GM21526 (cell line): ENCODE measurements around the gene HOXD9.

Experiments used
- ATAC-seq: cut with Tn5 transposase; IDR thresholded peaks from one replicate; pipeline ENCODE4 v1.9.1; 2021; ENCODE audit warnings: moderate library complexity; ENCODE audit not compliant: unreplicated experiment, low FRiP score

Gene HOXD9

DNA sequence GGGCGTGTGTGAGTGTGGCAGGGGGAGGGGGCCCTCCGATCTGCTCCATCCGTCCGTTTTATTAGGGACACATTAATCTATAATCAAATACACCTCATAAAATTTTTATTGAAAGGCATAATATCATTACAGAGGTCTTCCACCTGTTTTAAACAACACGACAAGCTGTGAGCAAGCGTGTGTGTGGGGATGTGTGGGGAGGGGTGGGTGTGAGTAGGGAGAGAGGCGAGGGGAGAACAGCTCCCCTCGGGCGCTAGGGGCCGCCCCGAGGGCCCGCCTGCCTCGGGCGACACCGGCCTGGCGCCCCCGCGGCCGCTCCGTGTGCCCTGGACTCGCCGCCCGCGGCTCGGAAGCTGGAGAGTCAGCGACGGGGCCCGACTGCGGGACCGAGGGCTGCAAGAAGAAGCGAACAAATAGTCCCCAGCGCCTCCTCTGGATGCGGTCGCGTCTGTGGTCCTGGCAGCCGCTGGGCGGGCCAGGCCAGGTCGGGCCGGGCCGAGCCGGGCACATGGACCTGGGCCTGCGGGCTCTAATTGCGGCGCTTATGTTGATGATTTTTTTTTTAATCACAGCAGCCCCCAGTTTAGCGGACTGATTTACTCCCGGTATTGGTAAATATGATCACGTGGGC, 352 bp upstream of the HOXD9 start:
- no peak for ATAC-seq

DNA sequence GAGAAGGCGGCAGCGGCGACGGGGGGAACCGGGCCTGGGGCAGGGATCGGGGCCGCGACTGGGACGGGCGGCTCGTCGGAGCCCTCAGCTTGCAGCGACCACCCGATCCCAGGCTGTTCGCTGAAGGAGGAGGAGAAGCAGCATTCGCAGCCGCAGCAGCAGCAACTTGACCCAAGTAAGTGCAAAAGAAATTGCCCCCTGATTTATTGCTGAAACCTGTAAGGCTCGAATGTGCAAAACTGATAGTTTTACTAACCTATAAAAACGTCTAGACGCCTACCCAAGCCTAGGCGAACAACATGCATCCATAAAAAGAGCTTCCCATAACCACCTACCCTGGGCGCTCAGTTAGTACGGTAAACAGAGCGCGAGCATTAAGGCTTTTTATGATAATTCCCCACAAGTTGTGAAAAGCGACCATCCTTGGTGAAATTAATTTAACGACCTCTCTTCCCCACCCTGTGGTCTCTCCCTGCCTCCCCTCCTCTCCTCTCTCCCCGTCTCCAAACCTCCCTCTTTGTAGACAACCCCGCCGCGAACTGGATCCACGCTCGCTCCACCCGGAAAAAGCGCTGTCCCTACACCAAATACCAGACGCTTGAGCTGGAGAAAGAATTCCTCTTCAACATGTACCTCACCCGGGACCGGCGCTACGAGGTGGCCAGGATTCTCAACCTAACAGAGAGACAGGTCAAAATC, 1.0 kb downstream of the HOXD9 start:
- ATAC-seq, result no peak

DNA sequence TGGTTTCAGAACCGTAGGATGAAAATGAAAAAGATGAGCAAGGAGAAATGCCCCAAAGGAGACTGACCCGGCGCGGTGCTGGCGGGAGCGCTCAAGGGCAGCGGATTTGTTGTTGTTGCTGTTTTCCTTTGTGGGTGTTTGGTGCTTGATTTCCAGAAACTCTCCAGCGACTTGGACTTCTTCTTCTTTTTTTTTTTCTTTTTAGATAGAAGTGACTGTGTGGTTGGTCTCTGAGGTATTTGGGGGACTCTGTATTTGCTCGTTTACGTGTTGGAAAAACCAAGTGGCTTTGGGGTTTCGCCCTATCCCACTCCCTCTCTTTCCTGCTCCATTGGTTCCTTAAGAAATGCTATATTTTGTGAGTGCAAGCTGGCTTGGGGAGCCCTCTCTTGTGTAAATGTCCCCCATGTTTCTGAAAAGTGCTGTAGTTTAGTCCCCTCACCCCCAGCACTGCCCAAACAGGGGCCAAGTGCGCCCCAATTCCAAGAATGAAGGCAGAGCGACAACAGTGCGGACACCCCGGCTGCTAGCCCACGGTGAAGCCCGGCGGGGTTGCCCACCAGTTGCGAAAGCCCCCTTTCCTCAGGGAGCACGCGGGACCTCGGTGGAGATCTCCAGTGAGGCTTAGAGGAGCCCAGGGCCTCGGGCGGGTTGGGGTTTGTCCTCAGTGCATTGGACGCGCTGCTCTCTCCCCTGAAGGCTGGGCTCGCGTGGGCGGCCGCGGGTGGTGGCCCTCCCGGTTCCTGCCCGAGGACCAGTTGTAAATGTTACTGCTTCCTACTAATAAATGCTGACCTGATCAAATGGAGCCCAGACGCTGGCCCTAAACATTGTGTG, 1.8 kb downstream of the HOXD9 start:
- ATAC-seq, result no peak

DNA sequence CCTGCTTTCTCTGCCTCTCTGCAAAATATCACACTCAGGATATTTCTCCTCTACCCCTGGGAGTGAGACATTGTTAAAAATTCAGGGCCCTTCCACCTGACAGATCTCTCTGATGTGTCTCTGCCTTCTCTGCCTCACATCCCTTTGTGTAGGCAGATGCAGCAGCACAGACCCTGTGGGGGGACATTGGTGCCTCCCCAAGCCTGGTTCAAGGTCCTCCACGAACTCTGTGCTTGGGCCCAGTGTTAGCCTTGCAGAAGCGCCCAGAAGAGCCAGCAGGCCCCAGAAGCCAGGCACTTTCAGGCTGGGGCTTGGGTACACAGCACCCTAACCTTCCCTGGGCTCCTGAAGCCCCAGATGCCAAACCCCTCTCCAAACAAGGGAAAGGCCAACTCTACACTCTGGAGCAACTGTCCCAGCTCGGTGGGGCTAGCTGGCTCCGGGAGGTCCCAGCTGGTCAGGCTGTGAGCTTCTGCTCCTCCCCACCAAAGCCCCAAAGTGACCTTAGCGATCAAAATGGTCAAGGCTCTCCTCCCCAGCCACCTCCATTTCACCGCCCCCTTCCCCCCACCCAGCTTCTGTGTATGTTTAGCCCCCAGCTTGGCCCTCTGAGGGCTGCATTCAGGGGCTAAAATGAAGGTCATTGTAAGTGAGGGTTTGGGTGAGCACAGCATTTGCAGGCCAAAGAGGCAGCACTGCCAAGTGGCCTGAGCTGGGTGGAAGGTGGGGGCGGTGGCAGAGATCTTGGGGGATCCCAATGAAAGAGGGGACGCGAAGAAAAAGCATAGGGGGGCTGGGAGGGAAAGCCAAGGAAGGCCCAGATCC, 2.6 kb downstream of the HOXD9 start:
- ATAC-seq, result no peak

DNA sequence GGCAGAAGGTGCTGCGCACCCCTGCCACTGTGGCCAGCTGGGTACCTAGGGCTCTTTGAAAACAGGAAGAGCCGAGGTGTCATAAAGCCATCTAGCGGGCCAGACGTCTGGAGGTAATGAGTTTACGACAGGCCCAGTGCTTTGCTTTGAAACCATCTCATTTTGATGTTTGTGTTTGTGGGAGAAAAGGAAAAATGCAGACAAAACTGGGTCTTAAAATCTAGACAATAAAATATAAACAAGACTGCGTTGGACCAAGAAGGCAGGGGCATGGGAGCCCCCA, 3.2 kb downstream of the HOXD9 start:
- ATAC-seq, result no peak

DNA sequence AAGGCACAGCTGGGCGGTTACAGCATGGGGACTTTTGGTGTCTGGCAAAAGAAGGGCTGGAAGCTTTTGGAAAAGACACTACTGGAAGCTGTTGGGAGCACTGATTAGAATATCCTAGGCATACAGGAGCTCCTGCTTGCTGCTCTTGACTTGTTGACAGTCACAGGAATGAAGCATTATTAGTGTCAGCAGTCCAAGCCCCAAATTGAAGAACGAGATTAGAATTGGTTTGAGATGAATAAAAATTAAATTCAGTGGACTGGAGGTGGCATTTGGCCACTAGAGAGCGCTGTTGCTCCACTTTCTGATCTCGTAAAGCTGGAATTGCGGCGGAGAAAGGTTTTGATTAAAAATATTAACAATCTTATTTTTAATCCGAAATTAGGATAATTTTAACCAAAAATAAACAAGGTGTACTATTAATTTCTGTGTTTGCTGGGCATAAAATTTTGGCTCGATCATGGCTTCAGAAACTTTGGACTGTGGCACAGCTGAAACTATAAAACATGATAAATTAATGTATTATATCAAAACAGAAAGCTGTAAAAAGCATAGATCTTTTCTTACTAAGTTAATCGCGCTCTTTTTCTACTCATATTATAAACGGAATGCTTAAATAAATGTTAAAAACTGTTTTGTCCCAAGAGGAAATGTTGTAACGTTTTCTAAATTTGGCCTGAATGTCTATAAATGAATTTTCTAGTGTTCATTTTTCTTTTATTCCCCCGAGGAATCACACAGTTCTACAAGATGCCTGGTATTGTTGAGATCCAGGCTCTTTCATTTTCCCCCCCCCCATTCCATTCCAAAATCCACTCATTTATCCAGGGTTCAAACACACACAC, 4.6 kb downstream of the HOXD9 start:
- ATAC-seq, result no peak

DNA sequence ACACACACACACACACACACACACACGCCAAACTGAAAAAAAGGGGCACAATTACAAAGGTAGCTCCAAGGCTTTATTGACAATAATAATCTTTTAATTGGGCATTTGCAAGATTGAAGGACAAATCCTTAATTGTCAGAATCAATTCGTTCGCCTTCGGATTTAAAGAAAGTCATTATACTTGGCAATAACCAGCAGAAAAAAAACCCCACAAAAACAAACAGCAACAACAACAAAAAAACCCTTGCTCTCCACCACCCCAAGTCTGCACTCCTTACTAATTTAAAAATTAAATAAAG, 5.2 kb downstream of the HOXD9 start:
- ATAC-seq, result no peak

DNA sequence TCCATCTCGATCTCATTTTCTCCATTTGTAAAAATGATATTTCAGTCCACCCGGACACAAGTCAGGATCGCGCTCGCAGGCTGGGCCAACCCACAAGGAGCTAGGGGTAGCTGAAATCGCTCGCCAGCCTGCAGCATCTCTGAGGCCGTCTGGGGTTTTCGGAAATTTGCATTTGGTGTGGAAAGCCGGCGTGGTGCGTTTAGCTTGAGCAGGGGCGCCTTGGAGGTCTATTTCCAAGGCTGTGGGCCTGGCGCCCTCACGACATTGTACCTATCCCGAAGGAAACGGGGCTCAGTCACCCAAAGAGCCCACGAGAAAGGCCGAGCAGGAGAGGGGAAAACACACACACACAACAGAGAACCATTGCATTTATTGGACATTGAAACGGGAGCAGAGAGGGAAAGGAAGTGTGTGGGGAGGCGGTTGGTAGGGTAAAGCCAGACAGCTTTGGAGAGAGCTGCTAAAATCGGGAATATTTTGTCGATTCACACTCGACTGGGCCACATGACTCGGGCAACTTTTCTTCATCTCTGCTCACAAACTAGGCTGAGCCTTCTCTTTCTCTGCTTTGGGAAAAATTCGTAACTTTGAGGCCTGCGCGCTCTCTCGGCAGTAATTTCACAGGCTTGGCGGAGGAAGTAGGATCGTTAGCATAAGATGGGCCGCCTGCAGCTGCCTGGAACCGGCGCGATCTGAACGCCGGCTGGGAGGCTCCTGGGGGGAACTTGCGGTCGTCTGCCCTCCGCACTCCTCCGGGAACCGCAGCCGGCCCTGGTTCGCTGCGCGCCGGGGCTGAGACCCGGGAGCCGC, 5.9 kb downstream of the HOXD9 start:
- ATAC-seq, result no peak

DNA sequence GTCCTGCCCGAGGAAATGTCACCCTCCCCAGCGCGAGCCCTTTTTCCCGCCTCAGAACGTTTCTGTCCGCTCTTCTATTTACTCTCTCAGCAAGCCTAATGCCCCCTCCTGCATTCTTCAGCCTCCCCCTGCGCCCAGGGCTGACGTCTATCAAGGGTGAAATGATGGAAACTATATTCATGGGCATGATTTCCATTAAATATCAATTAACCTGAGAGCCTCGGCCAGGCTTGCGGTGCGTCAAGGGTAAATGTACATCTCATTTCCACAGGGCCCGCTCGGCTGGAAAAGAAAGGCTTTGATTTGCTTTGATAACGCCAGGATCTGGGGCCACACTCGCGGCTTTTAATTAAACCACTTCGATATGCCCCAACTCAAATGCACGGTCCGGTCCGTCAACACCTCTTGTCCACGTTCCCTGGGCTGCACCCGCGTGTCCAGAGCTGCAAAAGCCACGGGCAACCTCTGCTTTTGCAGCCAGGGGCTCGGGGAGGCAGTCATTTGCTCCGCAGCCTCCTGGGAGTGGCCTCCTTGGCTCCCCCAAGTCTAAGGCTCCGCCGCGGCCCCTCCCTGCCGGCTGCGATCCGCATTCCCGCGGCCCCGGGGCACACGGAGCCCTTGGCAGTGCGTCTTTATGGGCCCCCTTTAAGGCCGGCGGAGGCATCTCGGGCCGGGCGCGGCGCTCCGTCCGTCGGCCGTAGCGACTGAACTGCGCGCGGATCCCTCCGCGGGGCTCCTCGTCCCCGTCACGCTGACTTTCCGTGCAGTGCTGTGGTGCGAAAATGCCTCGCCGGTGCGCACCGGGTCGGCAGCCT, 6.7 kb downstream of the HOXD9 start, which contains the start of gene HOXD8:
Gene HOXD8 (plus strand): TSS at position 724 of the 815 bp plus-strand sequence. CDS start 662 bp downstream, outside the sequence.
- no peak for ATAC-seq

DNA sequence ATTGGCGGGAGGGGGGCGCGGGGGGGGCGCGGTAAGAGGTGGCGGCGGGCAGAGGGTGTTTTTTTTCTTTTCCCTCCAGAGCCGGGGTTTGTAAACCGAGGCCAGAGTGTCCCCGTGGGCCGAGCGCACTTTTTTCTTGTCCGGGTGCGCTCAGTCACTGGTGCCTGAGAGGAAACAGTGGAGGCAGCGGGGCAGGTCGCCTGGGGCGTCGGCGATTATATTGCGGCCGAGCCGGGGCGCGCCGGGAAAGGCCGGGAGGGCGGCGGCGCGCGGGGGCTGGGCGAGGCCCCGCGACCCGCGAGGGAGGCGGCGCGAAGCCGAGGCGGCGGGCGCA, 7.3 kb downstream of the HOXD9 start:
- ATAC-seq, result no peak

DNA sequence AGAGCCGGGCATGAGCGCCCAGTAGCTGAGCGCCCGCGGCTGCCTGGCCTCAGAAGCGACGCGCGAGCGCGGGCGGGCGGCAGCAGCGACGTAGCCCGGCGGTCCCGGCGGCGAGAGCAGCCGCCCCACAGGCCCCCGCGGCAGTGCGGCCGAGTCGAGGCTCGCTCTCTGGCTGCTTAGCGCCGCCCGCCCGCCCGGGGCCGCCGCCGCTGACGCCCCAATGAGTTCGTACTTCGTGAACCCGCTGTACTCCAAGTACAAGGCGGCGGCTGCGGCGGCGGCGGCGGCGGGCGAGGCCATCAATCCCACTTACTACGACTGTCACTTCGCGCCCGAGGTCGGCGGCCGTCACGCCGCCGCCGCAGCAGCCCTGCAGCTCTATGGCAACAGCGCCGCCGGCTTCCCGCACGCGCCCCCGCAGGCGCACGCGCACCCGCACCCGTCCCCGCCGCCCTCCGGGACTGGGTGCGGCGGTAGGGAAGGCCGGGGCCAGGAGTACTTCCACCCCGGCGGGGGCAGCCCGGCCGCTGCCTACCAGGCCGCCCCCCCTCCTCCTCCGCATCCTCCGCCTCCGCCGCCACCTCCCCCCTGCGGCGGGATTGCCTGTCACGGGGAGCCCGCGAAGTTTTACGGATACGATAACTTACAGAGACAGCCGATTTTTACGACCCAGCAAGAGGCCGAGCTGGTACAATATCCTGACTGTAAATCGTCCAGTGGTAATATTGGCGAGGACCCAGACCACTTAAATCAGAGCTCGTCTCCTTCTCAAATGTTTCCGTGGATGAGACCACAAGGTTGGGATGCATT, 7.8 kb downstream of the HOXD9 start:
- no peak for ATAC-seq

DNA sequence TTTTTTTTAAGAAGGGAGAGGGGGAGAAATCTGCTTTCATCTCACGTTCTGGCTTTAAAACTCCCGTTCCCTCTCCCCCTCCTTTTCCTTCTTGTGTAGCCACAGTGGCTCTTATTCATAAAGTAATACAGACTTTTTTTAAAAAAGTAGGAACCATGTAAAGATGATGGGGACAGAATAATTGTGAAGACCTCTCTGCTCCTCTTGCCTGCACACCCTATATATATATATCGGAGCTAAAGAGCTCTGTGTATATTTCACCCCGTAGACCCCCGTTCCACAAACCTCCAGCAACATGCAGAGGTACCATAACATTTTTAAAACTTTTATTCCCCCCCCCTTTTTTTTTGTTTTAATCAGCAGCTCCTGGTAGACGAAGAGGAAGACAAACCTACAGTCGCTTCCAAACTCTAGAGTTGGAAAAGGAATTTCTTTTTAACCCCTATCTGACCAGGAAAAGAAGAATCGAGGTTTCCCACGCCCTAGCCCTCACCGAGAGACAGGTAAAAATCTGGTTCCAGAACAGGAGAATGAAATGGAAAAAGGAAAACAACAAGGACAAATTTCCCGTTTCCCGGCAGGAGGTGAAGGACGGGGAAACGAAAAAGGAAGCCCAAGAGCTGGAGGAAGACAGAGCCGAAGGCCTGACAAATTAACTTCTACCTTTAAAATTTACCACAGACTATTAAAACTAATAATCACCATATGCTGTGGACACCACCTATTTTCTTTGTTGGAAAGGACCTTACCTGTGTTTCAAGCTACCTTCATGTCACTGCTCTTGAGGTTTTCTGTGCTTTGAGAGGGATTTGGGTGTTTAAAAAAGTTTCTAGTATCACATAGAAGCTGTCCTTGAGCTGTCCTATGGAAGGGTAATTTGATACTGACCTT, 8.7 kb downstream of the HOXD9 start:
- no peak for ATAC-seq

DNA sequence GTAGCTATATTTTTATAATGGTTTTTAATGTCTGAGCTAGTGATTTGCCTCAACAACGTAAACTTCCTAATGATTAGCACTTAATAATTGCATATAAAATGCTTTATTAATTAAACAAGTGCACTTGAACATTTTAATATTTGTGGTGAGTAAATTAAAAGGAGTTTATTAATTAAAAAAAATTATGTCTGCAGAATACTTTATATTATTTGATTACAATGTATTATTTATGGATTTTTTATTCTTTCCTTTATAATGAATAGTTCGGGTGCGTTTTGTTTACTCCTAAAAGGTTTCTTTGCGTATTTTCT, 9.3 kb downstream of the HOXD9 start:
- ATAC-seq, result no peak

DNA sequence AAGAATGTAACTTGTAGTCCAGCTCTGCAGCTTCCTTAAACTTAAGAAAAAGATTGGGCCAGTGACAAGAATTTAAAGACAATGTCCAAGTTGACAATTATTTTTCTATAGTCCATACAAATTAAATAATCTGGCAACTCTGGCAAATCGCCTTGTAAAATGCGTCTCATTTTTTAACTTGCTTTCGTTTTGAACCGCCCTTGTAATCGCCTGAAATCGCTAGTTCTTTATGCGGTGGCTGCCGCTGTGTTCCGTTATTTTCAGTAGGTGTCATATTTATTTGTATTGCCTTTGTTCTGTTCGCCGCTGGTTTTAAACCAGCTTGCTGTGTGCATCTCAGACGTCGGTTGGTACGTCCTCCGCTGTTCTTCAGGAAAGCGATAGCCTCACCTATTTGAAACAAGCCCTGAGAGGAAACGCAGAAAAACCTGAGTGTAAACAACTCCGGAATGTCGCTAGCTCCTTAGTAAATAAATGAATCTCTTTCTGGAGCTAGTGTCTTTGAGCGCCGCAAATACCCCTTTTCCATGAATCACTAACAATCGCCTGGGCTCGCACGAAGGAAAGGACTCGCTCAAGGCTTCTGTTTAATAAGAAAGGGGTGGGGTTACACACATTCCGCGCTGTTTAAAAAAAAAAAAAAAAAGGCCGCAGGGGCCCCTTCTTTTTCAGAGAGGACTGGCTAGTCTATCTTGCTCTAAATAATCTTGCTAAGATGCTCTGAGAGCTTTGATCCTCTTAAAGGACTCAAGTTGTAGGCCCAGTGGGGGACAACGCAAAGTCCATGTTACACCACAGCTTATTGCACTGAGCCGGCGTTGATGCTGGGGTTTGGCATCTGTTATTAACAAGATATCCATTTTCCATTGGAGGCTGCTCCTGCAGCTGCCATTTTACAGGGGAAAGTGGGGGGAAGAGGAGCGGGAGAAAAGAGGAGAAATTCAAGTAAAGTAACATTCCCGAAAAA, 10.0 kb downstream of the HOXD9 start:
- no peak for ATAC-seq

DNA sequence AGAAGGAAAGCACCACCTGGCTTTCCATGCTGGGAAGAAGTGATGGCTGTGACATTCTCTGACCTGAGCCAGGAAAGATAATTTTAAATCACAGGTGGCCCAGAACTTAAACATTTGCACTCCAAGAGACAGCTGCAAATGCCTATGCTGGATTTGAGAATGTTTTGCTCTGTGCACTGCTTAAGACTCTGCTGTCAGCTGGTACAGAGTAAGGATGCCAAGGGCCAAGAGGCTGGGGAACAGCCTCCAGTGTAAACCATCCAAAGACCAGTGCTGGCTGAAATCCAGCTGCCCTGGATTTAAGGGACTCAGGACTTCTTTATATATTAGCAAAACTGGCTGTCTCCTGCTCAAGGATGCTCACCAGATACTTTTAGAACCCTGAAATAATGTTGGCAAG, 10.9 kb downstream of the HOXD9 start:
- ATAC-seq, result no peak

DNA sequence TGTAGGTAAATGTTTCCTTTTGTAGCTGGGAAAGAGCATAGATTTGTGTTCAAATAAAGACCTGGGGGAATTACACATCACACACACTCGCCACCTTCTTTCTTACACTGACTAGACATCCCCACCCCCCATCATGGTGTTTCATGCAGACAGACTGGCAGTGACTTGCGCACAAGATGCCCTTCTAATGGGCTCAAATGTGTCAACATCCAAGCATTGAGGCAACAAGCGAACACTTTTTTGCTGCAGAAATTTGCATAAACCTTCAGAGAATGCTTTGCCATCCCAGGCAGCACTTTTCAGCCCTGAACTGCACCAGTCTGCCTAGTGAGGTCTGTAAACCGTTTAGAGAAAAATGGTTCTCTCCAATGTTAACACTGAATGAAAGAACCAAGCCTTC, 11.5 kb downstream of the HOXD9 start:
- no peak for ATAC-seq
